Measurements from ENCODE around the gene EME2.

The EME2 gene

DNA sequence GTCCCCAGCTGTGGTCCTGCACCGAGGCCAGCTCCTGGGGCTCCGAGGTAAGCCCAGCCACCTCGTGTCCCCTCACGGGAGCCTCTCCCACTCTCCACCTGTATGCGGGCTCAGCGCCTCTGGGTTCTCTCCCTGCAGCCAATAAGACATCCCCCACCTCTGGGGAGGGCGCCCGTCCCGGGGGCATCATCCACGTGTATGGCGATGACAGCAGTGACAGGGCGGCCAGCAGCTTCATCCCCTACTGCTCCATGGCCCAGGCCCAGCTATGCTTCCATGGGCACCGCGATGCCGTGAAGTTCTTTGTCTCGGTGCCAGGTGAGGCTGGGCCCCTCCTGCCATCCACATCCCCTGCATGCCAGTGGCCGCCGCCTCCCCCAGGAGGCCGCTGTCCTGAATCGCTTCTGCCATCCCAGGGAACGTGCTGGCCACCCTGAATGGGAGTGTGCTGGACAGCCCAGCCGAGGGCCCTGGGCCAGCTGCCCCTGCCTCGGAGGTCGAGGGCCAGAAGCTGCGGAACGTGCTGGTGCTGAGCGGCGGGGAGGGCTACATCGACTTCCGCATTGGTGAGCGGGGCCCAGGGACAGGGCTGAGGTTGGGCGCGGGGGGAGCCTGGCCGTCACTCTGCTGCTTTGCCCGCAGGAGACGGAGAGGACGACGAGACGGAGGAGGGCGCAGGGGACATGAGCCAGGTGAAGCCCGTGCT, 4.4 kb upstream of the EME2 start:
- DNase-seq: no peak

DNA sequence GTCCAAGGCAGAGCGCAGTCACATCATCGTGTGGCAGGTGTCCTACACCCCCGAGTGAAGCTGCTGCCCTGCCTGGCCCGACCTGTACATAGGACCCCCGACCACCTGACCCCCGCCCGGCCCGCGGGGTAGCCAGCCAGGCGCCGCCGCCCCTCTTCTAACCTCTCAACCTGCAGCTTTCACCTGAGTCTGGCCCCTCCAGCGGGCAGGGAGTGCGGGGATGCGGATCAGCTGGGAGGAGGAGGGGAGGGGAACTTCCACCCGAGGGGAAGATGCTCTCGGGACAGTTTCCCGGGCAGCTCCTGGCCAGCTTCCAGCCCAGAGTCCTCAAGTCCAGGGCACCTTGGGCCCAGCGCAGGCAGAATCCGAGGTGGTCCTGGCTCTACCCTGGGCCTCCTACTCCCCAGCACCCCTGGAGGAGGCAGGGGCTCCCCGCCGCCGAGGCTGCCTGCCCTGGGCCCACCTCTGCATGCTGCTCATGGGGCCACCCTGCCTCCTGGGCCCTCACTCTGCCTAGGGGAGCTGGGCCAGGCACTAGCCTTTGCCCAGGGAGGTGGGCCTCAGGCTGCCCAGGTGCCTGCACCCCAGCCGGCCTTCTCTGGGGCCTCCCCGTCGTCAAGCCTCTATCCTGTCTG, 3.7 kb upstream of the EME2 start:
- no peak for DNase-seq

DNA sequence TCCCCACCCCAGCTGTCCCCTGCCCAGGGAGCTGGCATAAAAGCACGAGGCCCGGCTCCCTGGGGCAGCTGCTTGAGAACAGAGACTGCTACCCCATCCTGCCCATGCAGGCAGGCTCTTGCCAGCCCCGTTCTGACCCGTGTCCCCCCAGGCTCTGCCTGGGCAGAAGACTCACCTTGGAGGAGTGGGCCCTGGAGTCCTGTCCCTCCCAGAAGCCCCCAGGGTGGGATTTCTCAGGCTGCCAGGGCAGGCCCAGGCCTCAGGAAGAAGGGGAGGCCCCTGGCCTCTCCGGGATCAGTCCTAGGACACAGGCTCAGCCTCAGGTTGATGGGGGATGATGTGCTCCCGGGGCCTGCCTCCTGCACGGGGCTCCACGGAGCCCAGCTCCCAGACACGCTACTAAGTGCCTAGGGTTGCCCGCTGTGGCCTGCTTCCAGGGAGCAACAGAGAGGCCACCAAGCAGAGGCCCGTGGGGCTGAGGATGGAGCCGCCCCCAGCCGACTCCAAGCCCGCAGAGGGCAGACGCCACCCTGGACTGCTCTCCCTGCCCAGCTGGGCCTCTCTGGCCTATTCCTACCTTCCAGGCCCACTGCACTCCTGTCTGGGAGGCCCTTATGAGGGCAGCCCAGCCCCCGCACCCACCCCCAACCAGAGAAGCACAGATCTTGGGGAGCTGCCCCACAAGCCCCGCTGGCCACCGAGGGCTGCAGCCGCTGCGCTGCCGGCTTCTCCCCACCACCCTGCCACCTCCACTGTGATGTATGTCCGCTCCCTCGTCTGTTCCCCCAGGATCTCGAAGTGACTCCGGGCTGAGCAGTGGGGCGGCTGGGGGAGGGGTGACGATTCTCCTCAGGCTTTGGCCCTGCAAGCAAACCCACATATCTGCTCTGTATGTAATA, 3.0 kb upstream of the EME2 start:
- DNase-seq: no peak

DNA sequence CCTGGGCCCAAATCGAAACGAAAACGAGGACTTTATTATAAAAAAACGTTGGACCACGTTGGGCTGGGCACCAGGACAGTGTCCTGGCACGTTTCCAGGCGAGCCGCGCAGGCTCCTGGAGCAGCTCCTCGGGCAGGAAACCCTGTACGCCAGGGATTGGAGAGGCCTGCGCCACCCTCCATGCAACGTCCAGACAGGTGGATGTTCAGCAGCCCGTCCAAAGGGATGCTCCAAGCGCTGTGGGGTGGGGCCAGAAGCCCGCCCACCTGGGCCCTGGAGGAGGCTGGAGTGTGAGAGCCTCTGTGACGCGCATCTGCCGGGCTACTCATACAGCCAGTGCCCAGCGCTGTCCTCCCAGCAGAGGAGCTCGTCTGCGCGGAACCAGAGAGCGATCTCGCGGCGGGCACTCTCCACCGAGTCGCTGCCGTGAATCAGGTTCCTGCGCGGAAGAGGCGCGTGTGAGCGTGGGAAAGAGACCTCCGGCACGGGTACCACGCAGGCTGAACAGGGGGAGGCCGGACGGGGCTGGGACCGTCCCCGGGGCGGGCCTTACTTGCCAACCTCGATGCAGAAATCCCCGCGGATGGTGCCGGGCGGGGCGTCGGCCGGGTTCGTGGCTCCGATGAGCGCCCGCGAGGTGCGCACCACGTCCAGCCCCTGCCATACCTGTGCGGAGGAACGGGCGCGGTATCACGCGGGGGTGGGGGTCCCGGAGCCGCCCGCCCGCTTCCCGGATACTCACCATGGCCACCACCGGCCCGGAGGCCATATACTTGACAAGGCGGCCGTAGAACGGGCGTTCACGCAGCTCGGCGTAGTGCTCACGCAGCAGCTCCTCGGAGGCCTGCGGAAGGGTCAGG, 2.1 kb upstream of the EME2 start:
- peak; percentile 50 for DNase-seq

DNA sequence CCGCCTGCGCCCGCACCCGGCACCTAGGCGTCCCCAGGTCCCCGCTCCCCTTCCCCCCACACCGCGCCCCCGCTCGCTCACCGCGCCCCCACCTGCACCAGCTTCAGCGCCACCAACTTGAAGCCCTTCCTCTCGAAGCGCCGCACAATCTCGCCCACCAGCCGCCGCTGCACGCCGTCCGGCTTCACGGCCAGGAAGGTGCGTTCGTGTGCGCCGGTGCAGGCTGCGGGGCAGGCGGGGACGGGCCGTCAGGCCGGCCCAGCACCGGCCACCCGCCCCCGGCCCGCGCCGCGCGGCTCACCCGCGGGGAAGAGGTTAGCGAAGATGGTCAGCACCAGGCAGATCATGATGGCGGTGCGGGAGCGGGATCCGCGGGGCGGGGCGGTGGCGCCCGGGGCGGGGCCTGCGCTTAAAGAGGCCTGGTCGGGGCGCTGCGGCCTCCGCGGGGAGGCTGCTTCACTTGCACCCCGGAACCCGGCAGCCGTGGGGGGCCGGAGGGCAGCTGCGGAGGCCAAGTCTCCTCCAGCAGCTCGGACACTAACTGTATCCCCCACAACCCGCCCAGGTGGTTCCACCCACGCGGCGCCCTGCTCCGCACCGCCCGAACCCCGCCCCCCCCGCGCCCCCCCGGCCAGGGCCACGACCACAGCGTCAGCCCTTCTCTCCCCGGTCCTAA, 1.3 kb upstream of the EME2 start, which contains the start of gene NME3:
NME3 (minus strand) TSS at position 356 of the 676 bp plus-strand sequence; CDS start at position 347, 9 bp downstream.
- DNase-seq: peak; percentile 83

DNA sequence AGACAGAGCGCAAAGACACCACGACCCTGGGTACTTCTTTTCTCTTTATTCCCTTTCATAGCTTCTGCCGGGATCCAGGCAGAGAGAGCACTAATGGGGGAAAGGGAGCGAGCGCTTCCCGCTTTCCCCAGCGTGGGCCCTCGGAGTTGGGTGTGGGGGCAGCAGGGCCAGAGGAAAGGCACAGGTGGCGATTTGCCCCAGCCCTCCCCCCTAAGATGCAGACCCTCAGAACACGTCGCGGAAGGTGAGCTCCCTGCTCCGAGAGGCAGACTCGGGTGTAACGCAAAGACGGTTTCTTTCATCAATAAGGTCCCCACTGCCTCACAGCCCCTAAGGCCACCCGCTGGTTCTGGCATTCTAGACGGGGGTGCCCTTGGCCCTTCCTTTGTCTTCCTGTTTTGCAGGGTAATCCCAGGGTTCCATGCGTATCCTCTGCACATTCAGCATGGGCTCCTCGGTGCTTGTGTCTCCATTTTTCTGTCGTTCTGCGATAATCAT, 697 bp upstream of the EME2 start:
- DNase-seq: no peak

DNA sequence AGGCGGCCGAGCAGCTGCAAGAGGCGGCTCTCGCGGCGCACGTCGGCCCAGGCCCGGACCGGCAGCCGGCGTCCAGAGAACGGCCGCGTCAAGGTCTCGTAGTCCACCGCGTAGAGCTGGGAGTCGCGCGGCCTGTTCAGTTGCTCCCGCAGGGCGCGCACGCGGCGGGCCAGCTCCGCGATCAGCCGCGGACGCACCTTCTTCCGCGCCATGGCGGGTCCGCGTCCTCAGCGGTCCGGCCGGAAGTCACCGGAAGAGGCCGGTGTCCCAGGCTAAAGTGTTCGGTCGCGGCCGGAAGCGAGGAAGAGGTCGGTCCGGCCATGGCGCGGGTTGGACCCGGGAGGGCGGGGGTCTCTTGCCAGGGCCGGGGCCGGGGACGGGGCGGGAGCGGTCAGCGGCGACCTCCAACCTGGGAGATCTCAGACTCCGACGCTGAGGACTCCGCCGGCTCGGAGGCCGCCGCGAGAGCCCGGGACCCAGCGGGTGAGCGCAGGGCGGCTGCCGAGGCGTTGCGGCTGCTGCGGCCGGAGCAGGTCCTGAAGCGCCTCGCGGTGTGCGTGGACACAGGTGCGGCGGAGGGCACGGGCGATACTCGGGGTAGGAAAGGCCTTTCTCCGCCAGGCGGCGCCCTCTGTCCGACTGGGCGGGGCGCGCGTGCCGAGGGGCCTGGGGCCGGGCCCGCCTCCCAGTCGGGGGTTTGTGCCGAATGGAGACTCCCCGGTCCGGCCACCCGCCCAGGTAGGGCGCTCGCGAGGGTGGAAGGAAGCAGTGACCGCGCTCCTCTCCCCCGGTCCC, 495 bp downstream of the EME2 start, which contains the start of gene MRPS34:
MRPS34 (minus strand) TSS at position 227 of the 795 bp plus-strand sequence; CDS start at position 212, 15 bp downstream.
- peak; percentile 82 for DNase-seq

DNA sequence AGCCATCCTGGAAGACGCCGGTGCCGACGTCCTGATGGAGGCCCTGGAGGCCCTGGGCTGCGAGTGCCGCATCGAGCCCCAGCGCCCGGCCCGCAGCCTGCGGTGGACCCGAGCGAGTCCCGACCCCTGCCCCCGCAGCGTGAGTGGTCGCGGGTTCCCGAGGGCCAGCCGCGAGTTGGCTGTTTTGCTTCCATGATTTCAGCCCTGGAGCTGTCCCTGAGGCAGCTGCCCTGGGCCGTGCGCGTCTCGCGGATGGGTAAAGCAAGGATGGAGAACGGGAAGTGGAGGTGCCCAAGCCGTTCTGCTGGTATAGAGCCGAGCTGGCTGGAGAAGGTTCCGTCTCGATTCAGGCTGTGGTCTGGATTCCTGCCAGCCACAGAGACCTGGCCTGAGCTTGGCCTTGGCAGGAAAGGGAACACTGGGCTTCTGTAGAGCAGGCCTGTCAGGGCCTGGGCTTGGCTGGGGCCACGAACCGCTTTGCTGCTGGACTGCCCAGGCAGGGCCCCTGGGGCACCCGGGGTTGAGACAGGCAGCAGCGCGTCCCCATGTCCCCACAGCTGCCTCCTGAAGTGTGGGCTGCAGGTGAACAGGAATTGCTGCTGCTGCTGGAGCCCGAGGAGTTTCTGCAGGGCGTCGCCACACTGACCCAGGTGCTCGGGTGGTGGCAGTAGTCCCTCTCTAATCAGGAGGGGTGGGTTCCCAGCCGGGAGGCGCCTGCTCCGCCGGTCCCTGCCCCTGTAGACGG, 1.3 kb downstream of the EME2 start:
- peak; percentile 40 for DNase-seq

DNA sequence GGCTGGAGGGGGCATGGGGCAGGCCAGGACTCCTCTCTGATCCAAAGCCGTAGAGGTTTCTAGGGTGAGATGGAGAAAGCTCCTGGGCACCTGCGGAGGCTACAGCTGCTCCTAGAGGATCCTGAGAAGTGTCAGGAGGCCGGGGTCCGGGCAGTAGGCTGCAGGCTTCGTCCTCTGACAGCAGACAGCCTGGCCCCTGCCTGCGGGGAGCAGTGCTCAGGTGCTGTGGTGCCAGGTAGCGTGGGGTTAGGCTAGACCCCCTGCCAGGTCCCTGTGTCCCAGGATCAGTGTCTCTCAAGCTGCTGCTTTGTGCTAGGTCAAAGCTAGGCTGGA, 1.8 kb downstream of the EME2 start:
- DNase-seq: no peak

DNA sequence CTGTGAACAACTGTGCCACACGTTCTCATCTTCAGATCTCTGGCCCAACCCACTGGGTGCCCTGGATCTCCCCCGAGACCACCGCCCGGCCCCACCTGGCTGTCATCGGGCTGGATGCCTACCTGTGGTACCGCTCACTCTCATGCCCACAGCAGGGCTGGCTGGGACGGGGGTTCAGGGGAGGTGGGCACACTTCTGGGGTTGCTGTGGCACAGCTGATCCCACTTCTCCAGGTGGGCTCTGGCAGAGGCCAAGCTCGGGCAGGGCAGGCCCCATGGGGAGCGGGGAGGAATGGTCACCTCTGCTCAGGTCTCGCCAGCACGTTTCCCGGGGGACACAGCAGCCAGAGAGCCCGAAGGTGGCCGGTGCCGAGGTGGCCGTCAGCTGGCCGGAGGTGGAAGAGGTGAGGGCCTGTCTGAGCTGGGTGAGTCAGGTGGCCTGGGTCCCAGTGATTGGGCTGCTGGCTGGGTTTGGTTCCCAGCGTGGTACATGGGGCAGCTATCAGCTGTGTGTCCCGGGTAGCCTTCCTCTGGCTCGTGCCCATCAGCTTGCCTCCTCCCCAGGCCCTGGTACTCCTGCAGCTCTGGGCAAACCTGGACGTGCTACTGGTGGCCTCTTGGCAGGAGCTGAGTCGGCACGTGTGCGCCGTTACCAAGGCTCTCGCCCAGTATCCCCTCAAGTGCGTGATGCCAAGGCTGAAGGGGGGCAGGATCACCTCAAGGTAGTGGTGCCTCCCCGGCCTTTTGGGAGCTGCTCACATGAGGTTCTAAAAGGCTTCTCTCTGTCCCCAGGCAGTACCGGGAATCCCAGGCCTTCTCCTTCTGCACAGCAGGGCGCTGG, 2.6 kb downstream of the EME2 start:
- DNase-seq: no peak

DNA sequence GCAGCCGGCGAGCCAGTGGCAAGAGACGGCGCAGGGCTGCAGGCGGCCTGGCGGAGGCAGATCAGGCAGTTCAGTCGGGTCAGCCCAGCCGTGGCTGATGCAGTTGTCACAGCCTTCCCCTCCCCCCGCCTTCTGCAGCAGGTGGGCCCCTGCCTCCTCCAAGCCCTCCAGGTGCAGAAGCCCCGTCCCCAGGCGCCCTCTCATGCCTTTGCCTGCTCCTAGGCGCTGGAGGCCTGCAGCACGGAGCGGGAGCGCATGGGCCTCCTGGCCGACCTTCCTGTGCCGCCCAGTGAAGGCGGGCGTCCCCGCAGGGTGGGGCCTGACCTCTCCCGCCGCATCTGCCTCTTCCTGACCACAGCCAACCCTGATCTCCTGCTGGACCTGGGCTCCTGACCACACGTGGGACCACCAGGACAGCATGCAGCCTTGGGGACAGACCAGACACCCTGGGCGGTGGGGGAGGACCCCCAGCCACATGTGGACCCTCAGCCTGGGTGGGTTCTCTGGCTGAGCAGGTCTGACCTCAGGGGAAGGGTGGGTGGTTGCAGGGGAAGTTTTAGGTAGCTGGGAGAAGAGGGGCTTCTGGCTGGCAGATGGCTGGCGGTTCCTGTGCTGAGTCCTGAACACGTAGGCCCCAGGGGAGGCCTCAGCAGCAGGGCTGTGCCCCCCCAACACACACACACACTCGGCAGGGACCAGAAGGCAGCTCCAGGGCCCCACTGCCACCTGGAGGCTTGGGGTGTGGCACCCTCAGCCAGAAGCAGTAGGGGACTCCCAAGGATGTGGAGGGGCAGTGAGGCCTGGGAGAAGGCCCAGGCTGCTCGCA, 3.4 kb downstream of the EME2 start:
- DNase-seq: no peak

DNA sequence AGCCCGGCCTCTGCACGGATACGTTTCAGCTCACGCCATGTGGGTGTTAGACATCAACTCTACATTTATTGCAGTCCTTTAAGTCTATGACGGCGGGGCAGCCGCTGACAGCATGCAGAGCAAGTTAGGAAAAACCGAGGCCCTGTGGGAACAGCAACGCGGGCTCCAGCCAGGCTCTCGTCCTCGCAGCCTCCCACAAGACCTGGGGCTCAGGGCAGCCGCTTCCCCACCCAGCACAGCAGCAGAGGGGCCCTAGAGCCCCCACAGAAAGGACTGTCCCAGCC, 4.0 kb downstream of the EME2 start:
- DNase-seq: no peak

DNA sequence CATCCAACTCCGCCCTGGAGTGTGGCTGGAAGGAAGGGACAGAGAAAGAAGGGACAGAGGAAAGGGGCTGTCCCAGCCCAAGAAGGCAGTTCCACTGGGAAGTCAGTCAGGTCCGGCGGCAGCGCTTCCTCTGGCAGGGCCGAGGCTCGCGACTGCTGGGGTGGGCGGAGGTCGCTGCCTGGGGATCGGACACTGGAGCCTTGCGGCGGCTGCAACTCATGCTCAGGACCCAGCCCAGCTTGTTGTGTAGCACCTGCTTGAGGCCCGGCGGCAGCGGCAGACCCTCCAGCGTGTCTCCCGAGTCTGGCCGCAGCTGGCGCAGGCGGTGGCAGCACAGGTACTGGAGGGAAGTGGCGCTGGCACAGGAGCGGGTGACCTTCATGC, 4.4 kb downstream of the EME2 start:
- DNase-seq: no peak

DNA sequence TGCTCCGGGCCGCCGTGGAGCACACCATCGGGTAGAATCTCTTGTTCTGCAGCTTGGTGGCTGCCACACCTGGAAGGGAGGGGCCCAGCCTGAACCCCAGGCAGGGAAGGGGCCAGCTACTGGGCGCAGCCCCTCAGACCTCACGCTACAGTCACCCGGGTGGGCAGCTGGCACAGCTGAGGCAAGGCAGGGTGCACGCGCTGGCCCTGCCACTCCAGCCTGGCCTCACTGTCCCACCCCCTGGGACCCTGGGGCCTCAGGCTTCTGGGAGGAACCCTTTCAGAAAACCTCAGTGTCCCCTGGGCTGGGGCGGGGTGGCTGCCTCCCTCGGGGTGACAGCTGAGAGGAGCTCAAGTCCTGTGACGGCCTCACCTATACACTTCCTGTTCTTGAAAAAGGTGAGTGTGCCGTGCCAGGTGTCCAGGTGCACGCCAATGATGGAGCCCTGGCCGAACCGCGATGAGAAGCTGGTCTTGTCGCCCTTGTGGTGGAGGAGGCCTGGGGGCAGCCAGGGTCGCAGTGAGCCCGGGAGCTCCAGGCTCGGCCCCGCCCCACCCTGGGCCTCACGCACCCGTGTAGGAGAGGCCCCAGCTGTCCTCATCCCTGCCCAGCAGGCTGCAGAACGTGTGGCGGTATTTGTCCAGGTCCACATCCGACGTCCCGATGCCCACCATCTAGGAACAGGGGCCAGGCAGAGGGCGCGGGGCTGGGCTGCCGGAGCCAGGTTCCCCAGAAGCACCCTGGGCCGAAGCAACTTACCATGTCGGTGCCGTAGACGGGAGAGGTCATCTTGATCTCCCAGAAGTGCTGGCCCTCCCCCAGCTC, 5.0 kb downstream of the EME2 start:
- DNase-seq: no peak

DNA sequence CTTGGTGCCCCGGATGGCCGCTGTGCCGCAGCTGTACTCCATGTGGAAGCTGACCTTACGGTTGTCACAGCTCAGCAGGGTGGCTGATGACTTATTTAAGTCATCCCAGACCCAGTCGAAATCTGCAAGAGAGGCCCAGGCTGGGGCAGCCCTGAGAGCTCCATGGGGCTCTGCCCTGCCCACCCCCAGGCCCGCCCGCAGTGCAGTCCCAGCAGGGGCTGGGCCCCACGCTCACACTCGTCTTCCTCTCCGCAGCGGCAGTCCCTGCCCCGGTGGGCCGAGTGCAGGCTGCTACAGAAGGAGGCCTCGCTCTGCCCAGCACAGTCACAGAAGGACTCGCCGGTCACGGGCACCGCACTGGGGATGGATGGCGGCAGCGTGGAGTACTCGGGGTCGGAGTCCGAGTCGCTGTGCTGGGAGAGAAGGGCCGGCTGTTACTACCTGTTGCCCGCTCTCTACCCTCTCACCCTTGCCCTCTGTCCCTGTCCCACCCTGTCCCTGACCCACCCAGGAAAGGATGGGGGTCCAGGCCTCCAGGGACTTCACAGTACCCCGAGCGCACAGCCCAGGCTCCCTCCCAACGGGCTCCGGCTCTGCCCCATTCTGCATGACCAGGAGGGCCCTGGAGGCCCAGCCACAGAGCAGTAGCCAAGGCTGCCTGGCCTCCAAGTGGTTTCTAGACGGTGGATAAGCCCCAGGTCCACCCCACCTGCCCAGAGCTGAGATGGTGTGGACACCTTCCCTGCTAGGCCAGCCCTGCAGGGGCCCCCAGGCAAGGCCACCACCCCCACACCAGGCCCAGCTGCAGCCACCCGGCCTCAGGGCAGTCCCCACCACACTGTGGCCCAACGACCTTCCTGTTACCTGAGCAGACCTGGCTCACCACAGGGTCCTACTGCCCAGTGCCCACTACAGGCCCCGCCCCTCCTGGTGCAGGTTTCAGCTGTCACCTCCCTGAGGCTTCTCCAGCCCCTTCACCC, 5.9 kb downstream of the EME2 start:
- DNase-seq: no peak

DNA sequence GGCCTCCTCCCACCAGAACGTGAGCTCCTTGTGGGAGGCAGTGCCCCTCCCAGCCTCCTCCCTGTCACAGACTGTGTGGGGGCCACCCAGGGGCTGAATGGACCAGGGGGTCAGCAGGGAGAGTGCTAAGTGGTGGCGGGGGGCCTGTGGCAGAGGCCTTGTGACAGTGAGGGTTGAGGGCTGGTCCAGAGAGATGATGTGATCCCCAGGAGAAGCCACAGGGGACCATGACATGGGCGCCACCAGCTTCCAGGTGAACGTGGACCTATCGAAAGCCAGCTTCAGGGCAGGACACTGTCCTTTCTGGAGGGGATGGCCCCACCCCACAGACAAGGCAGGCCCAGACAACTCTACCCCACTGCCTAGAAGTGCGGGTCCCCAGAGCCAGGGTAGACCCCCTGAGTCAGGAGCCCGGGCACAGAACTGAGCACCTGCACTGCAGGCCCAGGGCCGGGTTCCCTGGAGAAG, 6.7 kb downstream of the EME2 start:
- DNase-seq: no peak

Measured in CD4-positive, alpha-beta T cell treated with Interleukin-6 for 4 hours (primary cell).